CD4-positive, alpha-beta T cell treated with Interferon gamma for 1 hour (primary cell): ENCODE results near the gene PODXL2.

Experiments
- DNase-seq: peaks from one replicate; pipeline ENCODE4 v3.0.0-alpha.2; 2020

The PODXL2 gene

GRCh38 chr3:127711021-127711695 lies 82.2 kb downstream of the PODXL2 start:
- no peak for DNase-seq

GRCh38 chr3:127711896-127712295 lies 82.9 kb downstream of the PODXL2 start:
- no peak for DNase-seq

GRCh38 chr3:127712461-127712860 lies 83.5 kb downstream of the PODXL2 start:
- DNase-seq = no peak

GRCh38 chr3:127712881-127713771 lies 84.1 kb downstream of the PODXL2 start:
- DNase-seq = no peak

GRCh38 chr3:127714125-127714571 lies 85.2 kb downstream of the PODXL2 start:
- no peak for DNase-seq

GRCh38 chr3:127714866-127715265 lies 85.9 kb downstream of the PODXL2 start:
- no peak for DNase-seq

GRCh38 chr3:127715532-127715931 lies 86.5 kb downstream of the PODXL2 start:
- no peak for DNase-seq

GRCh38 chr3:127716384-127716783 lies 87.4 kb downstream of the PODXL2 start:
- DNase-seq = no peak

GRCh38 chr3:127717357-127718244 lies 88.6 kb downstream of the PODXL2 start:
- no peak for DNase-seq

- DNase-seq = no peak
Measured at GRCh38 chr3:127718245-127718915, 89.4 kb downstream of the PODXL2 start.

- DNase-seq = no peak
Measured at GRCh38 chr3:127718916-127719290, 89.9 kb downstream of the PODXL2 start.

- DNase-seq = no peak
Measured at GRCh38 chr3:127719369-127719768, 90.4 kb downstream of the PODXL2 start.

GRCh38 chr3:127720161-127720823 lies 91.3 kb downstream of the PODXL2 start:
- no peak for DNase-seq

GRCh38 chr3:127720985-127721935 lies 92.3 kb downstream of the PODXL2 start:
- no peak for DNase-seq

GRCh38 chr3:127722091-127722784 lies 93.3 kb downstream of the PODXL2 start:
- no peak for DNase-seq
